Esophagus squamous epithelium (tissue), 4 donors: ENCODE data around the gene TSPAN18.

ENCODE experiments used
- CTCF ChIP-seq, 6 experiments: fragments of 450-650 bp in 4 of 6; fragments of 200-600 bp in 2 of 6; sonication (generic) in 2 of 6; IDR thresholded peaks; one replicate each; pipeline ENCODE4 v1.5.1; 2016 to 2019; ENCODE audit warnings: antibody characterized with exemption in 6 of 6, mild to moderate bottlenecking in 4 of 6, moderate library complexity in 4 of 6
- POLR2A ChIP-seq, 4 donors: fragments of 450-650 bp; IDR thresholded peaks; one replicate each; pipeline ENCODE4 v1.6.1; 2017; ENCODE audit warnings: antibody characterized with exemption in 4 of 4, mild to moderate bottlenecking in 4 of 4, moderate library complexity in 3 of 4

GRCh38 chr11:44848203-44848962, 121.6 kb downstream of the TSPAN18 start:
- no peak for TF ChIP-seq CTCF (IDR thresholded peaks at IDR 0.05)
- no peak for TF ChIP-seq POLR2A (IDR thresholded peaks at IDR 0.05)
